CD14-positive monocyte (primary cell): ENCODE measurements around the gene CARMIL3. TPM values are rescaled to one million over a fixed set of nuclear protein-coding genes. Genes with fewer than 3 reads are reported as not detected.

Experiments
- DNase-seq, 3 donors: peaks; one replicate each; pipeline ENCODE4 v3.0.0-alpha.2; 2011 to 2022
- H2AFZ ChIP-seq: 2 replicates; pipeline ENCODE4 v1.6.0; 2012; ENCODE audit warnings: mild to moderate bottlenecking, low read depth, low read length, inconsistent platforms; ENCODE audit not compliant: insufficient read depth, poor library complexity, severe bottlenecking
- H3K27ac ChIP-seq, 2 donors: 1 replicate in 1 of 2; 2 replicates in 1 of 2; pipeline ENCODE4 v1.5.1; 2012 to 2013; ENCODE audit warnings: low read length in 2 of 2, control low read depth in 1 of 2, inconsistent platforms in 1 of 2, low read depth in 1 of 2, mild to moderate bottlenecking in 1 of 2
- H3K27me3 ChIP-seq, 2 donors: one replicate each; pipeline versions ENCODE4 v1.6.0 to v1.6.1; 2011 to 2013; ENCODE audit warnings: low read length in 2 of 2; ENCODE audit not compliant: control insufficient read depth in 2 of 2, insufficient read depth in 2 of 2
- H3K36me3 ChIP-seq, 2 donors: replicated peaks in 1 of 2; 1 replicate in 1 of 2; 2 replicates in 1 of 2; pipeline versions ENCODE4 v1.5.1 to v1.6.1; 2012 to 2013; ENCODE audit warnings: low read length in 2 of 2, control low read depth in 1 of 2, inconsistent platforms in 1 of 2, mild to moderate bottlenecking in 1 of 2; ENCODE audit not compliant: insufficient read depth in 2 of 2, control insufficient read depth in 1 of 2
- H3K4me1 ChIP-seq, 2 donors: 1 replicate in 1 of 2; 2 replicates in 1 of 2; pipeline versions ENCODE4 v1.5.1 to v1.6.1; 2012 to 2013; ENCODE audit warnings: low read length in 2 of 2, control low read depth in 1 of 2, inconsistent platforms in 1 of 2, mild to moderate bottlenecking in 1 of 2, moderate library complexity in 1 of 2; ENCODE audit not compliant: insufficient read depth in 2 of 2, control insufficient read depth in 1 of 2
- H3K4me2 ChIP-seq: replicated peaks from 2 replicates; pipeline ENCODE3; 2012; ENCODE audit warnings: low read length, moderate library complexity, mild to moderate bottlenecking; ENCODE audit not compliant: poor library complexity, severe bottlenecking; ENCODE audit errors: extremely low read depth
- H3K4me3 ChIP-seq, 3 experiments: fragments of 200-600 bp in 1 of 3; sonication (generic) in 1 of 3; replicated peaks in 1 of 3; 1 replicate in 2 of 3; 2 replicates in 1 of 3; pipeline ENCODE4 v1.5.1; 2011 to 2013; ENCODE audit warnings: low read length in 3 of 3, mild to moderate bottlenecking in 3 of 3, control low read depth in 2 of 3, low read depth in 2 of 3, inconsistent platforms in 1 of 3, moderate library complexity in 1 of 3
- H3K79me2 ChIP-seq: 2 replicates; pipeline ENCODE4 v1.6.0; 2012; ENCODE audit warnings: mild to moderate bottlenecking, control low read depth, inconsistent platforms, low read length, moderate library complexity; ENCODE audit not compliant: insufficient read depth
- H3K9ac ChIP-seq: 2 replicates; pipeline ENCODE4 v1.6.0; 2017; ENCODE audit warnings: low read length, mild to moderate bottlenecking; ENCODE audit not compliant: insufficient read depth, poor library complexity, severe bottlenecking
- H3K9me3 ChIP-seq, 2 donors: replicated peaks in 1 of 2; 1 replicate in 1 of 2; 2 replicates in 1 of 2; pipeline versions ENCODE4 v1.5.1 to v1.6.1; 2012 to 2013; ENCODE audit warnings: low read length in 2 of 2, control low read depth in 1 of 2; ENCODE audit not compliant: control insufficient read depth in 1 of 2, insufficient read depth in 1 of 2
- H4K20me1 ChIP-seq: 2 replicates; pipeline ENCODE4 v1.6.0; 2012; ENCODE audit warnings: mild to moderate bottlenecking, low read length, control low read depth, moderate library complexity; ENCODE audit not compliant: insufficient read depth
- H3K27ac Mint-ChIP-seq, 7 donors: one replicate each; pipeline ENCODE4 v1.8.0; 2020; ENCODE audit warnings: mild to moderate bottlenecking in 7 of 7, mixed read lengths in 7 of 7, moderate library complexity in 6 of 7, inconsistent platforms in 2 of 7
- H3K27me3 Mint-ChIP-seq, 3 donors: one replicate each; pipeline ENCODE4 v1.8.0; 2021 to 2022; ENCODE audit warnings: low read depth in 3 of 3, mild to moderate bottlenecking in 3 of 3, mixed read lengths in 3 of 3, moderate library complexity in 3 of 3, inconsistent platforms in 1 of 3
- H3K36me3 Mint-ChIP-seq, 2 donors: one replicate each; pipeline ENCODE4 v1.8.0; 2020; ENCODE audit warnings: mixed read lengths in 2 of 2, inconsistent platforms in 1 of 2, mild to moderate bottlenecking in 1 of 2
- H3K4me1 Mint-ChIP-seq: one replicate; pipeline ENCODE4 v1.8.0; 2020; ENCODE audit warnings: mild to moderate bottlenecking, mixed read lengths
- H3K4me3 Mint-ChIP-seq, 2 donors: one replicate each; pipeline ENCODE4 v1.8.0; 2020; ENCODE audit warnings: mild to moderate bottlenecking in 2 of 2, mixed read lengths in 2 of 2, moderate library complexity in 1 of 2
- H3K9me3 Mint-ChIP-seq, 7 donors: one replicate each; pipeline ENCODE4 v1.8.0; 2020 to 2022; ENCODE audit warnings: mixed read lengths in 7 of 7, mild to moderate bottlenecking in 6 of 7, moderate library complexity in 6 of 7, inconsistent platforms in 2 of 7
- CTCF ChIP-seq: fragments of 200-600 bp; IDR thresholded peaks from one replicate; pipeline ENCODE4 v1.8.0; 2022; ENCODE audit warnings: antibody characterized with exemption, mild to moderate bottlenecking
- WGBS: methylation state at CpG from one replicate; pipeline ENCODE4 v1.1.5; 2013; ENCODE audit warnings: missing lambda C conversion rate; ENCODE audit not compliant: insufficient coverage; 5-methylcytosine and 5-hydroxymethylcytosine counted together
- intact Hi-C, 2 donors: fragments of 100-400 bp; cut with micrococcal nuclease; formaldehyde crosslinking; loops; one replicate each; pipeline versions ENCODE4 v1.15.0 to v1.15.1; 2023
- polyA plus RNA-seq, 3 donors: library from polyadenylated mRNA; depleted of rRNA in 1 of 3; unstranded in 2 of 3; stranded (reverse) in 1 of 3; fragments of 300-500 nt in 2 of 3; fragments of >200 nt in 1 of 3; fragmentation: Illumina TruSeq in 2 of 3; gene quantifications; 1 replicate in 2 of 3; 2 replicates in 1 of 3; pipeline ENCODE4 v1.2.3, GENCODE V29; 2012 to 2021

The CARMIL3 gene
- polyA plus RNA-seq, 3 donors: 1.0 TPM; not detected in 2

GRCh38 chr14:24071144-24071697 lies 19.4 kb downstream of the CARMIL3 start, which contains the start of gene CPNE6:
TSS of gene CPNE6 (plus strand) at chr14:24071562. CDS start at chr14:24072937, 1,375 bp downstream.
- no peaks in the 10 kb centered on the region for H3K79me2 ChIP-seq
- peaks cover 4 to 17% (median 13%) of the 10 kb centered on the region in 3 donors for H3K27me3 Mint-ChIP-seq
- no peak within 1 kb of the TSS for H3K27ac ChIP-seq
- no peak within 1 kb of the TSS for H2AFZ ChIP-seq
- peaks cover 15% of the 10 kb centered on the region for H3K4me1 Mint-ChIP-seq
- no peak within 1 kb of the TSS for H3K9ac ChIP-seq
- no peaks in the 10 kb centered on the region for H3K36me3 Mint-ChIP-seq
- no peak for TF ChIP-seq CTCF
- H3K4me3 ChIP-seq: no peak within 1 kb of the TSS
- H3K4me1 ChIP-seq: no peaks in the 10 kb centered on the region
- WGBS: 68% methylated on average over 9 of the region's 19 CpGs
- H3K36me3 ChIP-seq: no peaks in the 10 kb centered on the region
- no peaks in the 10 kb centered on the region for H3K9me3 Mint-ChIP-seq
- no peaks in the 10 kb centered on the region for H4K20me1 ChIP-seq
- DNase-seq: no peak
- peak within 1 kb of the TSS in 1 of 7 donors; percentile 36 for H3K27ac Mint-ChIP-seq
- H3K27me3 ChIP-seq: no peaks in the 10 kb centered on the region
- H3K4me2 ChIP-seq: no peak within 1 kb of the TSS
- no peaks in the 10 kb centered on the region for H3K9me3 ChIP-seq
- intact Hi-C loops: no loop called here
- no peak within 1 kb of the TSS for H3K4me3 Mint-ChIP-seq

DNA sequence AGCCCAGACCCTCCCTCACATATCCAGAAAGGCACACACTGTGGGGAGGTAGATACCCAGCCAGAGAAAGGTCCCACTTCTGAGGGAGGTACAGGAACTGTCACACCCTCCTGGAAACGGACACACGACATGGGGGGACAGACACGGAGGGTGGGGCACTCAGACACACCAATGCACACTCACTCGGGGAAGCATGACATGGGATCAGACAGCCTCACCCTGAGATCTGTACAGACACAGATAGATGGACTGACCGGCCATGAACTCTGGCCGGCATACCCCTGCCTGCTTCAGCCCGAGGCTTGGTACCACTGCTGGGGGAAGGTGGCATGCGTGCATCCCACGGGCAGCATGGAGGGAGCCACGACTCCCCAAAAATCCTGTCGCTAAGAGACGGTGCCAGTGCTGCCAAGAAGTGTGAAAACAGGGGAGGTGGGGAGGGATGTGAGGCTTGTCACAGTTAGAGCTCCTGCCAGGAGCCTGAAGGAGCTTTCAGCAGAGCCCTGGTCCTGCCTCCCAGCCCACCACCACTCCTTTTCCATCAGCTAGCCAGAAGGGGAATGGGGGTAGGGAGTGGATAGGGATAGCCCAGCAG lies 20.1 kb downstream of the CARMIL3 start:
- intact Hi-C loops: no loop called here
- WGBS: 88% methylated on average over 12 of the region's 12 CpGs
- Mint-ChIP-seq H3K4me1 (peaks cover 15% of the 10 kb centered on the region), H3K36me3 (no peaks in the 10 kb centered on the region), H3K27ac (peak overlapping the region in 1 of 7 donors; percentile 36), H3K27me3 (peaks cover 2 to 17% (median 13%) of the 10 kb centered on the region in 3 donors), H3K9me3 (no peaks in the 10 kb centered on the region), H3K4me3 (no peak overlapping the region)
- no peak overlapping the region for H2AFZ ChIP-seq
- H3K9me3 ChIP-seq: no peaks in the 10 kb centered on the region
- no peaks in the 10 kb centered on the region for H3K27me3 ChIP-seq
- no peaks in the 10 kb centered on the region for H3K36me3 ChIP-seq
- no peak for DNase-seq
- no peaks in the 10 kb centered on the region for H4K20me1 ChIP-seq
- no peaks in the 10 kb centered on the region for H3K79me2 ChIP-seq
- no peak overlapping the region for H3K27ac ChIP-seq
- H3K4me1 ChIP-seq: no peaks in the 10 kb centered on the region
- no peak overlapping the region for H3K4me3 ChIP-seq
- H3K4me2 ChIP-seq: no peak overlapping the region
- no peak for TF ChIP-seq CTCF
- no peak overlapping the region for H3K9ac ChIP-seq
